ENCODE measurements around the gene TOM1L2. TPM values are rescaled to one million over a fixed set of nuclear protein-coding genes. Genes with fewer than 3 reads are reported as not detected.

TOM1L2 gene
- total RNA-seq, 1 experiment from 2014 or later, result 24.1 TPM

DNA sequence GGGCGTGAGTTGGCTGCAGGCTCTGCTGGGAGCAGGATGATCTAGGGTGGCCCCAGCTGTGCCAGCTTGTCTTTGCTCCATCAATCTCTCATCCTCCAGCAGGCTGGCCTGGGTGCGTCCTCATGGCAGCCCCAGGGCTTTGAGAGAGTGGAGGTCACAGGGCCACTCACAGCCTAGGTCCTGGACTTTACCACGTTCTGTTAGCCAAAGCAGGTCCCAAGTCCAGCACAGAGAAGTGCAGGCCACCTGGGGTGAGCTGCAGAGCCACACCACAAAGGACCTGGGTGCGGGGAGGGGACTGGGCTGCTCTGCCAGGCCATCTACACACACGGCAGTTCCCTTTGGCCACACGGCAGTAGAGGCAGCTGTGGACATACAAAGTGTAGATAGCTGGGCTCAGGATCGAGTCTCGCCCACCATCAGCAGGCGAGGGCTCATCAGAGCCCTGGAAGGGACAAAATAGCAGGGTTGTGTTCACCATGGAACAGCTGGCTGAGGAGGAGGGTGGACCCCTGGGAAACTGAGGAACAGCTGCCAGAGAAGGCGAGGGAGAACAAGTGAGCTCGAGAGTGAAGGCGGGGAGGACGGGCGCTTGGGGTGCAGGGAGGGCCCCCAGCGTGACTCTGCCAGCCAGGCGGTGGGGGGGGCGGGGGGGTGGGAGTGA lies 165.5 kb downstream of the TOM1L2 start:
- no TSS peak for BruUV-seq (replicated peaks)
- peaks cover 2 to 17% of the 10 kb centered on the region in 2 experiments; a peak in 3 of 4 replicates for H3K36me3 ChIP-seq (ENCODE audit: control insufficient read depth in 1 of 2, insufficient read depth in 2 of 2, low read length in 2 of 2)

DNA sequence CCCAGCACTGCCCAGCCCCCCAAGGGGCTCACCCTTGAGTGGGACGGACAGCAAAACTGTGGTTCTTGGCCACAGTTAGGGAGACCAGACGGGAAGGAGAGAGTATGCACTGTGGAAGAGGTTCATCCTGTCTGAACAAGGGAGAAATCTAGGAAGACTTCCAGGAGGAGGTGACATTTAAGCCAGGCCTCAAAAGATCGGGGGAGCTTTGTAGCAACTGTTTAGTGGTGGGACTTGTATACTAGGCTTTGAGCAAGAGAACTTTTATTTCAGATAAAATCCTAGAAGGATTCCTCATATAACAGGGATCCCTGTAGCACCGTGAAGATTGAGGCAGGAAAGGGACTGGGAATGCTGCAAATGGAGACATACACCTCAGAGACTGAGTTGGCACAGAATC lies 166.2 kb downstream of the TOM1L2 start:
- Histone ChIP-seq H3K9ac (ENCODE audit: low read length) (no peak overlapping the region), H3K79me2 (ENCODE audit: insufficient read depth, low read length) (peaks cover 4% of the 10 kb centered on the region; the same call in 1 of the 2 replicates), H3K4me1 (ENCODE audit: control insufficient read depth in 1 of 2, insufficient read depth in 2 of 2, low read length in 2 of 2) (peaks cover 0 to 20% of the 10 kb centered on the region in 2 experiments; a peak in 1 of 4 replicates), H2AFZ (ENCODE audit: low read depth, low read length, poor library complexity, severe bottlenecking) (no peak overlapping the region), H3K4me2 (ENCODE audit: low read length) (no peak overlapping the region), H3K36me3 (ENCODE audit: control insufficient read depth in 1 of 2, insufficient read depth in 2 of 2, low read length in 2 of 2) (peaks cover 2 to 16% of the 10 kb centered on the region in 2 experiments), H3K4me3 (replicated peaks in 1 of 2; ENCODE audit: low read depth in 1 of 2, low read length in 2 of 2) (no peak overlapping the region), H4K20me1 (ENCODE audit: insufficient read depth) (no peaks in the 10 kb centered on the region), H3K9me3 (ENCODE audit: control insufficient read depth in 1 of 2, insufficient read depth in 1 of 2, low read depth in 1 of 2, low read length in 2 of 2) (no peaks in the 10 kb centered on the region), H3K27me3 (ENCODE audit: insufficient read depth, low read length) (no peaks in the 10 kb centered on the region), H3K27ac (ENCODE audit: low read depth, low read length) (no peak overlapping the region), H3K9me2 (ENCODE audit: insufficient read depth) (no peaks in the 10 kb centered on the region)
- ChIA-PET CTCF (no interaction called here), RAD21 (ENCODE audit: low non-redundant PET in 1 of 2, low total read pairs in 2 of 2, uncharacterized antibody in 2 of 2, unreplicated experiment in 2 of 2) (no interaction called here), POLR2A (no interaction called here)
- TF ChIP-seq ELF1 (IDR thresholded peaks at IDR 0.05; ENCODE audit: borderline replicate concordance, low read depth) (no peak), EZH2 (IDR thresholded peaks at IDR 0.05) (no peak), RAD21 (IDR thresholded peaks at IDR 0.05; ENCODE audit: low read depth) (no peak)
- ATAC-seq (no peak), DNase-seq (ENCODE audit: low read depth, low spot score) (no peak)
- no TSS peak for BruUV-seq (replicated peaks)
- intact Hi-C loops (cut with micrococcal nuclease), result no loop called here

More for the DNA sequence above, 165.5 kb downstream of the TOM1L2 start:
- no peak overlapping the region for H2AFZ ChIP-seq (ENCODE audit: low read depth, low read length, poor library complexity, severe bottlenecking)
- ATAC-seq (no peak), DNase-seq (ENCODE audit: low read depth, low spot score) (no peak)
- no peaks in the 10 kb centered on the region for H3K27me3 ChIP-seq (ENCODE audit: insufficient read depth, low read length)
- H3K9me3 ChIP-seq (ENCODE audit: control insufficient read depth in 1 of 2, insufficient read depth in 1 of 2, low read depth in 1 of 2, low read length in 2 of 2), result no peaks in the 10 kb centered on the region
- H3K4me2 ChIP-seq (ENCODE audit: low read length), result no peak overlapping the region
- H3K9me2 ChIP-seq (ENCODE audit: insufficient read depth), result no peaks in the 10 kb centered on the region
- intact Hi-C loops (cut with micrococcal nuclease), result no loop called here
- no peak overlapping the region for H3K4me3 ChIP-seq (replicated peaks in 1 of 2; ENCODE audit: low read depth in 1 of 2, low read length in 2 of 2)
- no peaks in the 10 kb centered on the region for H4K20me1 ChIP-seq (ENCODE audit: insufficient read depth)
- H3K79me2 ChIP-seq (ENCODE audit: insufficient read depth, low read length), result peaks cover 4% of the 10 kb centered on the region; the same call in 1 of the 2 replicates
- POLR2A ChIA-PET, result interaction anchor here (2.1 kb wide), 1 partner anchor 30 kb away, joined by 6 read pairs; the partner anchor contains the start of gene SREBF1
- no peak overlapping the region for H3K9ac ChIP-seq (ENCODE audit: low read length)
- peaks cover 0 to 26% of the 10 kb centered on the region in 2 experiments; a peak in 2 of 4 replicates for H3K4me1 ChIP-seq (ENCODE audit: control insufficient read depth in 1 of 2, insufficient read depth in 2 of 2, low read length in 2 of 2)
- RAD21 ChIA-PET (ENCODE audit: low non-redundant PET in 1 of 2, low total read pairs in 2 of 2, uncharacterized antibody in 2 of 2, unreplicated experiment in 2 of 2), result interaction anchor here in 1 of 2 experiments (0.6 kb wide), 1 partner anchor 27 kb away, joined by 3 read pairs; no protein-coding TSS in a partner anchor
- TF ChIP-seq EGR1 (IDR thresholded peaks at IDR 0.05; ENCODE audit: low read depth) (no peak), FOSL1 (IDR thresholded peaks at IDR 0.05; ENCODE audit: low read depth) (no peak)
- CTCF ChIA-PET, result no interaction called here
- H3K27ac ChIP-seq (ENCODE audit: low read depth, low read length), result no peak overlapping the region
